Embryonic facial prominence (tissue), 1 donor: ENCODE measurements around the gene DVL3.
"Not testable (repeated sequence)": the region's sequence is repeated elsewhere in the genome, so short reads cannot be mapped to it uniquely, and the experiment has no call there.

Experiments used
- DNase-seq: peaks from one replicate; pipeline ENCODE4 v3.0.0-alpha.2; 2016; ENCODE audit errors: extremely low spot score

The DVL3 gene

DNA sequence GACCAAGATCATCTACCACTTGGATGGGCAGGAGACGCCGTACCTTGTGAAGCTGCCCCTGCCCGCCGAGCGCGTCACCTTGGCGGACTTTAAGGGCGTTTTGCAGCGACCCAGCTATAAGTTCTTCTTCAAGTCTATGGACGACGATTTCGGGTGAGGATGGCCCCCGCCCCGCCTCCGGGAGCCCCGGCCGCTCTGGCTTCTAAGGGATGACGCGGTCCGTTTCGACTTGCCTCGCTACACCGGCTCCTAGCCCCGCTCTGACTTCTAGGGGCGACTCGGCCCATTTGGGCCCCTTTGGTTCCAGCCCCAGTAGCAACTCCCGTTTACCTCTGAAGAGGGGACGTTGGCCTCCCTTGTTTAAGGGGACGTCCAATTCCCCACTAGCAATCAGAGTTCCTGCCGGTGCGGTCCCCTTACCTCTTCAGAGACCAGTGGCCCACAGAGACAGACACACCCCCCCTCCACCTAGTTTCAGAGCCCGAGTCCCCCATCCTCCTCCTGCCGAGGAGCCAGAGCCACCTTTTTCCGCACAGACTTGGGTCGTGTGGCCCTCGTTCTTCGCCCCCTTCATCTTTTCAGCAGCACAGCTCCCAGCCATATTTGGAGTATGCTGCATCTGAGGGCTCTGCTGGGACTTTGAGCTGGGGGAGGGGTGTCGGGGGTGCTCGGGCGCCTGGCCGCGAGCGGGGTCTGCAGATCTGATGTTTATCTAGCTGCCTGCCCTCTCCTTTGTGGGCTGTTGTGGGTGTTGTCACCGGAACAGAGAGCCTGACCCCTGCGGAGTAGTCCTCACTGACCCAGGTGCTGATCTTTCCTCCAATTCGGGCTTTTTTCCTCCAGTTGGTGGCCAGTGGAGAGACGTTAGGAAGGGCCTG lies 706 bp downstream of the DVL3 start:
- DNase-seq, result no peak

DNA sequence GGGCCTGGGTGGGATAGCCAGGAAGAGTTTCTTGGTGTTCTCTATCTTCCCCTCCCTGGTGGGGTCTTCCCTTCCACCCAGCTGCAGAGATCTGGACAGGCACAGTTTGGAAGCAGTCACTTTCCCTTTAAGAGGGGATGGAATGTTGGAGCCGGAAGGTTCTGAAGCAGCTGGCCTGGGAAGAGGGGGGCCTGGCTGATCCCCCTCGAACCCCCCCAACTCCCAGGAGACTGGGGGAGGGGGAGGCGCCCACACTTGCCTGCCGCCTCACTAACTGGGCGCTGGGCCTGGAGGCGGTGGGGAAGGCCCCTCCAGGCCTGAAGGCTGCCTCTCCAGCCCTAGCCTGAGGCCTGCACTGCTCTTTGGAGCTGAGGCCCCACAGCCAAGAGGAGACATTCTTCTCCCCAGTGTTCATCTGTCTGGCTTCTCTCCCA lies 1.4 kb downstream of the DVL3 start:
- no peak for DNase-seq

DNA sequence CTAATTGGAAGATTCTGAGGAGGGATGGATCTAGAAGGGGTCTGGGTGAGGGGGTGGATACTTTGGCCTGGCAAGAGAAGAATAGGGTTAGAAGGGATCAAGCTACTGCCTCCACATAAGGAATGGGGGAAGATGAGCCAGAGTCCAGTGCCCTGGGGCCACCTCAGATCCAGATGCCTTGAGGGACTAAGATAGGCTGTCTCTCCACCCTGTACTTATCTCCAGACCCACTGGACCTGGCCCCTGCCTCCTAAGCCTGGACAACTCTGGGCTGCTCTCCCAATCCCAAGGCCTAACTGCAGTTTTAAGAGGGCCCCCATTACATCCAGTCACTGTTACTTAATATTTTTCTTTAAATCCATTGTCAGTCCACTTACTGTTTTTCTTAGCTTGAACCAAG lies 2.0 kb downstream of the DVL3 start:
- DNase-seq, result no peak

DNA sequence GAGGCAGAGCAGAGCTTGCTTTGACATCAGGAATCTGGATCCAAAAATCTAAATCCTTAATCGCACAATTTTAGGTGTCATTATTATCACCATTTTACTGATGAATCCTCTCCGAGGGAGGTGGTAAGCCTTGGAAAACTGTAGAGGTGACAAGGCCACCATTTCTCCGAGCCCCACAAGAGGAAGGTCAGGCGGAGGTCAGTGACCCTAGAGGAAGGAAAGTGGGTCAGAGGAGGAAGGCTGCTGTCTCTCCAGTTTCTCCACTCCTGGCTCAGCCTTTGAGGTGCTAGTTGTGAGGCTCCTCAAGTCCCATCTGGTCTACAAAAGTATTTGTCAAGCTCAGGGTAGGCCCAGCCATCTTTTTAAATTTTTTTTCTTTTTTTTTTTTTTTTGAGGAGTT lies 3.2 kb downstream of the DVL3 start:
- no peak for DNase-seq

DNA sequence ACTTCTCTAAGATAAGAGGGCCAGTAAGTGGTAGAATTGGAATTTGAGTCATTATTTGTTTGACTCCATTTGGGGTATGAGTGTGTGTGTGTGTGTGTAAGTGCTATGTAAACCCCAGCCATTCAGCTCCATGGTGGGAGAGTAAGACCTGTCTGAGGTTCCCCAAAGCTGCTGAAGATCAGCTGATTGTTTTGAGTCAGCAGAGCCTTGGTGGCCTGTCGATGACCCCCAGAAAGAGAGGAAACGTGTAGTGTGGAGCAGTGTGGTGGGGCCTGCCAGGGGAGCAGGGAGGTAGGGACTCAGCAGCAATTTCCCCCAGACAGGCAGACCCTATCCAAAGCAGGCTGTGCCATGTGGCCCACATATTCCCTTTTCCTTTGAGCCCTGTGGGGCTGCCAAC lies 5.3 kb downstream of the DVL3 start:
- DNase-seq, result no peak

DNA sequence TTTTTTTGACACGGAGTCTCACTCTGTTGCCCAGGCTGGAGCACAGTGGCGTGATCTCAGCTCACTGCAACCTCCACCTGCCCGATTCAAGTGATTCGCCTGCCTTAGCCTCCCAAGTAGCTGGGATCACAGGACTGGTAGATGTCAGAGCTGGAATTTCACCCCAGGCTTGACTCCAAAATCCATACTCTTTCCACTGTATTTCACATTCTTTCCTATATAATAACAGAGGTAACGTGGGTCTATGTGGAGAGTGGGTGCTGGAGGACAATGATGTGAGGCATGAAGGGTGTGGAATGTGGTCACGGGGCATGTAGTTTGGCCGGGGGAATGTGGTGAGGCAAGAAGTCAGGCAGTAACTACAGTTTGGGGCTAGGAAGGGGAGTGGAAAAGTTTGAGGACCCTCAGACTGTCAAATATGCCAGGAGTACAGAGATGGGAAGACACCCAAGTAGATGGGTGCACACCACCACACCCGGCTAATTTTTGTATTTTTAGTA lies 7.4 kb downstream of the DVL3 start:
- DNase-seq, result not testable (repeated sequence)

DNA sequence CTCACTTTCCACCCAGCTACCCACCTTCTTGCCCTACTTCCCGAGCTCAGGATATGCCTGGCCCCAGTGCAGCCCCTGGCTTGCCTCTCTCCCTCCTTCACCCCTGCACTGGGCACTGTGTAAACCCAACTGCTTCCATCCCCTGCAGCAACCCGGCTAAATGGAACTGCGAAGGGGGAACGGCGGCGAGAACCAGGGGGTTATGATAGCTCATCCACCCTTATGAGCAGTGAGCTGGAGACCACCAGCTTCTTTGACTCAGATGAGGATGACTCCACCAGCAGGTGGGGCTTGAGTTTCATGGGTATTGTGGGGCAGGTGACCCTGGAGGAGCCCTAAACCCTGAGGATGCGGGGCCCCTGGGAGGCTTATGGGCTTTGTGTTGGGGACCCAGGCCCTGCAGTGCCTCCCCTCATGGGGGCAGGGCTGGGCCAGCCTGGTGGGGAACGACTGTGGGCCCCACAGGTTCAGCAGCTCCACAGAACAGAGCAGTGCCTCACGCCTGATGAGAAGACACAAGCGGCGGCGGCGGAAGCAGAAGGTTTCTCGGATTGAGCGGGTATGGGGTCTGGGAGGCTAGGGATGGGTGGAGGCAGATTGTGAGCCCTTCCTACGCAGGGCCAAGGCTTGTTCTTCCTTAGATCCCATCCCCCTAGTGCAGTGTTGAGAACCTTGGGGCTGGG lies 9.6 kb downstream of the DVL3 start:
- DNase-seq, result no peak

DNA sequence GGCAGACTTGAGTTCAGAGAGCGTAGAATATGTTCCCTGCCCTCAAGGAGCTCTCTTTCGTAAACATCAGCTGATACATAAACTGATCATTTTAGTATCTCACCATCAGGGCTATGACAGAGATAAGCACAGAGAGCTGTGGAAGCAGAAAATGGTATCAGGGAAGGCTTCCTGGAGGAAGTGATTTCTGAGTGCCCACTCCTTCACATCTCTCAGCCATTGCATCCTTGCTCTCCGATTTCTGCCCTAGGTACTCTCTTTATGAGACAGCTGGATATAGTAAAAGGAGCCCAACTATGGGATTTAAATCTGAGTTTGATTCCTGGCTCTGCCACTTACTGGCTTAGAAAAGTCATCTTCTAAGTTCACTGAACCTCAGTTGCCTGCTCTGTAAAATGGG lies 10.4 kb downstream of the DVL3 start:
- no peak for DNase-seq

DNA sequence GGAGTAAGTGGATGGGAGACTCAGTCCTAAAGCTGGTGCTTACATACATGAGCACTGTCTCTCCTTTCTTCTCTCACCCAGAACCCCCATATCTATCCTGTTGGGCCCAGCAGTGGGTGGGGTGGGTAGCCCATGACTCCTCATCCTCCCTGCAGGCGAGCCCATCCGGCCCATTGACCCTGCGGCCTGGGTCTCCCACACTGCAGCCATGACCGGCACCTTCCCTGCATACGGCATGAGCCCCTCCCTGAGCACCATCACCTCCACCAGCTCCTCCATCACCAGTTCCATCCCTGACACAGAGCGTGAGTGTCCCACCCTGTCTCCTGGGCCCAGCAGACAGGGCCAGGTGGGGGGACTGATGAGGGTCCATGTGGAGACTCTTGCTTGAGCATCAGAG lies 11.5 kb downstream of the DVL3 start:
- DNase-seq, result no peak

DNA sequence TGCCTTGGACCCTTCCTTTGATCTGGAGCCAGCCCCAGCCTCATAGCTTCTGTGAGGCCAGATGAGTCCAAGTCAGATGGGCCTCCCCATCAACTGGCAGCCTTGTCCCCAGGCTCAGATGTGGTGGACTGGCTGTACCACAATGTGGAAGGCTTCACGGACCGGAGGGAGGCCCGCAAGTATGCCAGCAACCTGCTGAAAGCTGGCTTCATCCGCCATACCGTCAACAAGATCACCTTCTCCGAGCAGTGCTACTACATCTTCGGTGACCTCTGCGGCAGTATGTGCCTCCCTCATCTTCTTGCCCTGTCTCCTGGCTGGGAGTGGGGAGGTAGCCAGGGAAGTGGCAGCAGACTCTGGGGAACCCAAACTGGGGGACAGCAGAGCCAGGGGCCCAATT lies 12.6 kb downstream of the DVL3 start:
- no peak for DNase-seq

DNA sequence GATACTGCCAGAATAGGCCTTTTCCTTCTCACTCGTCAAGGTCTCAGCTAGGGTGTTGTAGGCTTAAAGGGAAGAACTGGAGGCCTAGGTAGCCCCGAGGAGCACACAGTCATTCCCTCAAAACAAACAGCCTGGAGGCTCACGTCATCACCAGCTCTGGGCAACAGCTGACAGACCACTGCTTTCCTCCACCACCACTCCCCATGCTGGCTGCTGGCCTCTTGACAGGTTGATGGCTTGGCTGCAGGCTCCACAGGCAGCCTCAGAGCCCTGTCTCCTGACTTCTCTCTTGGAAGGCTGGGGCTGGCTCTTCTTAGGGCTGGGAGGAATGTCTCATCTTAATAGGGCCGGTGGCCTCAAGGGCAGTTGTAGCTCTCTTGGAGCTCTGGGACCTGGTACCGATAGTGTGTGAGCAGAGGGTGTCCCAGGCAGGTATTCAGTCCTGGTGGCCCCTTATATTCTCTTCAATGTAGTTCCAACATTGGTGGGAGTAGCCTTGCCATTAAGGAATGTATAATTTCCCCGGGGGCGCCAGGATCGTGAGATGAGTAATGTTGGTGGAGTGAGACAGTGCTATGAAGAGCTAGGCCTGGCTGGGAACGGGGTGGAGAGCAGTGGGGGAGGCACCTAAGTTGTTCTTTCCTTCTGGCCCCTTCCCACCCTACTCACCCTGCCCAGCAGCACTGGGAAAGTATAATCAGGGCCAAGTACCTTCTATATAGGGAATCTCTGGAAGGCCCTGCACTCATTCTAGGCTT lies 13.4 kb downstream of the DVL3 start:
- no peak for DNase-seq

DNA sequence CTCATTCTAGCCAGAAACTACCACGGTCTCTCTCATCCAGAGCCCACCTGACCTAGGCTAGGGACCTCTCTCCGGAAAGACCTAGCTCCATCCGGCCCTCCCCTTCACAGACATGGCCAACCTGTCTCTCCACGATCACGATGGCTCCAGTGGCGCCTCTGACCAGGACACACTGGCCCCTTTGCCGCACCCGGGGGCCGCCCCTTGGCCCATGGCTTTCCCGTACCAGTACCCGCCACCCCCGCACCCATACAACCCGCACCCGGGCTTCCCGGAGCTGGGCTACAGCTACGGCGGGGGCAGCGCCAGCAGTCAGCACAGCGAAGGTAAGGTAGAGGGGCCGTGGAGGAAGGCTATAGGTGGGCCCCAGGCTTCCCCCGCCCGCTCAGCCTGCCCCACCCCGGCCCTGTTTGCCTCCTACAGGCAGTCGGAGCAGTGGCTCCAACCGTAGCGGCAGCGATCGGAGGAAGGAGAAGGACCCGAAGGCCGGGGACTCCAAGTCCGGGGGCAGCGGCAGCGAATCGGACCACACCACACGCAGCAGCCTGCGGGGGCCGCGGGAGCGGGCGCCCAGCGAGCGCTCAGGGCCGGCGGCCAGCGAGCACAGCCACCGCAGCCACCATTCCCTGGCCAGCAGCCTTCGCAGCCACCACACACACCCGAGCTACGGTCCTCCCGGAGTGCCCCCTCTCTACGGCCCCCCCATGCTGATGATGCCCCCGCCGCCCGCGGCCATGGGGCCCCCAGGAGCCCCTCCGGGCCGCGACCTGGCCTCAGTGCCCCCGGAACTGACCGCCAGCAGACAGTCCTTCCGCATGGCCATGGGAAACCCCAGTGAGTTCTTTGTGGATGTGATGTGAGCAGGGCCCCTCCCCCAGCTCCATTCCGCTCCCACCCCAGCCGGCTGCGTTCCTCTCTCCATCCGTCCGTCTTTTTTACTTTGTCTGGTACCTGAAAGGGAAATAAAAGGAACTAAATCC lies 15.0 kb downstream of the DVL3 start:
- no peak for DNase-seq

DNA sequence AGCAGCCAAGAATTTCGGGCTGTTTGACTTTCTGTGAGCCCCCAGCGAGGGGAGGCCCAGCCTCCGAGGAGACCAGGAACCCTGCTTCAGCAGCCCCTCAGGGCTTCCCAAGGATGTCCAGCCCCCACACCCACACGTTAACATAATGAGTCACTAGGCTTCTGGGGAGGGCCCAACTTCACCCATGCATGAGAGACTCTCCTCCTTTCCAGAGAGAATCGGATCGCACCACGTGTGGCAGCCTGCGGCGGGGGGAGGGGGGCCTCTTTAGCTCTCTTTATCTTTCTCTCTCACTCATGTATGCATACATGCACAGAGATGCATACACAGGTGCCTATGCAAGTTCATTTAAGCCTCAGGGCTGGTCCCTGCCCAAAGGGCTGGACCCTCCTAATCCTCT lies 16.4 kb downstream of the DVL3 start:
- no peak for DNase-seq

DNA sequence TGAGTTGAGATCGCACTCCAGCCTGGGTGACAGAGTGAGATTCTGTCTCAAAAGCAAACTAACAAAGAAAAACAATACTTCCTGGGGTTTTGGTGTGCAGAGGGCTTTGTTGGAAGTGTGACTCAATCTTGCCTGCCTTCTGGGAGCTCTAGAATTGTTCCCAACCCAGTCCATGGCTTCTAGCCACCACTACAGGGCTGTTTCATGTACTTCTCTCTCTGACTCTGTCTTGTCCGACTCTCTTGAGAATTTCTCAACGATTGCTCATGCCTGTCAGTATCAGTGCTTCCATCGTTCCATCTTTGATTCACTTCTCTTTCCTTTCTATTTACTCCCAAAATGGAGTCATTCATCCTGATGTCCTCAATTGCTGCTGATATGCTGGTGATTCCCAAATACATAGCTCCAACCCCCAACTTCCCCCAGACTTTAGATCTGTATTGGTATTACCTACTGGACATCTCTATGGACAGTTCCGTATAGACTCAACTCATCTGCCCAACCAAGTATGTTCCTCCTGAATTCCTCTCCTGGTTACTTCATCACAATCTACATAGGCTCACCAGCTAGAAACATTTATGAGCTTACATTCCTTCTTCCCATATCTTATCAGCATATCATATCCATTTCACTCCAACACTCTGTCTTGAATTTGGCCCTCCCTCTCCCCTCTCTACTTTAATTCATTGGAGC lies 17.6 kb downstream of the DVL3 start:
- DNase-seq, result no peak

DNA sequence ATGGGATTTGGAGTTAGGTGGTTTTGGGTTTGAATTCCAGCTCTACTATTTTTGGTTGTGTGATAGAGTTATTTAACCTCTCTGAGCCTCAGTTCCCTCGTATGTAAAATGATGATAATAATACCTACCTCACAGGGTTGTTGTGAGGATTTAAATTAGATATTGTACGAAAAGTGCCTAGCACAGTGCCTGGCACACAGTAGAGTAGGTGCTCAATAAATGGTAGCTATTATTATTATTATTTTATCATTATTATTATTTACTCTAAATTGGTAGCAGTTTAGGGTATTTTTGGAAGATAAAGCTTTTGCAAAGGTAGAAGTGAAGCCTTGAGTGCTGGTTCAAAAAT lies 18.2 kb downstream of the DVL3 start:
- DNase-seq, result no peak

DNA sequence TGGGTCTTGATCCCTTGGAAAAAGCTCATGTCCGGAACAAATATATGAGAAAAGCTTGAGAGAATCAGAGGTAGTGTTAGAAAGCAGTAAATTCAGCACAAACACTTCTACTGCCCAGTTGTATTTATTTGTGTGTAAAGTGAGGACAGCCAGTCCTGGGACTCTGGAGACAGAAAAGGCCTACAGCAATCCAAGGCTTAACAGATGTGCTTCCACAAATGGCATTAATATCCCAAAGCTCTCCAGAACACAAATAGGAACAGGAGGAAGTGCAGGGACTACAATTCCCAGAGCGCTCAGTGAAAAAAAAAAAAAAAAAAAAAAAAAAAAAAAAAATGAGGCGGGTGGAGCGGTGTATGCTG lies 19.1 kb downstream of the DVL3 start:
- DNase-seq, result no peak

DNA sequence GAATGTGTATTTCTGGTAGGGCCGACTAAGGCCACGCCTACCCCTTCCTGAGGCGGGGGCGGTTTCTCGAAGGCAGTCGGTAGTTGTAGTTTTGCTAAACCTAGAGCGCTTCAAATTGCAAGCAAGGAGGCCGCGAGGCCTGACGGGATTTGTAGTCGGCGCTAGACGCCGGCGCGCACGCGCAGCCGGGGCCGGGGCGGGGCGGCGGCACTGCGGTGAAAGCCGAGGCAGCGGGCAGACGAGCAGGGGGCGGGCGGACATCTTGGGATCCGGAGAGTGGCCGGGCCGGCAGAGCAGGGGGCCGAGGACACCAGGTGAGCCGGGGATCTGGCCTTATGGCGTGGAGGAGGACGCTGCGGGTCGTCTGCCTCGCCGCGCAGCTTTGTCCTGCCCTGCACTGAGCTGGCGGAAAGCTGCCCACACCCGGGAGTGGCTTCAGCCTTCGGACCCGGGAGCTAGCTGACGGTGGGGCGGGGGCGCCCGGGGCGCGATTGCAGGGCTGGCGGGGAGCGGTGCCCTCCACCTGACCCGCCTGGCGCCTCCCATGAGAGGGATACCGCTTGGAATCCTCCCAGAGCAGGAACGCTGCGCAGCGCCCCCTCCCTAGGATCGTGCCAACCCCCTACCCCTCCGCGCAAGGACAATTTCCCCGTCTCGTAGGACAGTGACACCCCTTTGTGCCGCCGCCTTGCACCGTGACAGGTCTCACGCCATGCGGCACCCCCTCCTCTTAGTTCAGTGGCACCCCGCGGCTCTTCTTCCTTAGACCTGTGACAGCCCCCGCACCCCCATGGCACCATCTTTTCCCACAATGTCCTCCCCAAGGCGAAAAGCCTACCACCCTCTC lies 19.7 kb downstream of the DVL3 start, which contains the start of gene AP2M1:
AP2M1 (plus strand) TSS at position 210 of the 847 bp plus-strand sequence. CDS start 2,139 bp downstream, outside the sequence.
- peak; percentile 99 for DNase-seq

DNA sequence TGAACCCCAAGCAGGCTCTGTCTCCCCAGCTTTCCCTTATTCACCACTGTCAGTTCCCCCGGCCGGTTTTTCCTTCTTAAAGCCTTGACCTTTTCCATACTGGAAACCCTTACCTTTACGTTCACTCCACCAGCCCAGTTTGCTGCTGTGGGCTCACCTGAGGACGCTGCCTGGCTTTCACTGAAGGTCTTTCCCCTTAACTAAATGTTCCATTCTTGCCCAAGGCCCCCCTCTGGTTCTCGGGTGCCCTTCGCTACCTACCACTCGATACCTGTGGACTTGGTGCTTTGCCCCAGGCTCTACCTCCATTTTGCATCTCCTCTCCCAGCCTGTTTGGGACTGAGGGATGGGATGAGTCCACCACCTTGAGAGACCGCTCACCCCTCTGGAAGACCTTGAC lies 20.3 kb downstream of the DVL3 start:
- DNase-seq, result no peak

DNA sequence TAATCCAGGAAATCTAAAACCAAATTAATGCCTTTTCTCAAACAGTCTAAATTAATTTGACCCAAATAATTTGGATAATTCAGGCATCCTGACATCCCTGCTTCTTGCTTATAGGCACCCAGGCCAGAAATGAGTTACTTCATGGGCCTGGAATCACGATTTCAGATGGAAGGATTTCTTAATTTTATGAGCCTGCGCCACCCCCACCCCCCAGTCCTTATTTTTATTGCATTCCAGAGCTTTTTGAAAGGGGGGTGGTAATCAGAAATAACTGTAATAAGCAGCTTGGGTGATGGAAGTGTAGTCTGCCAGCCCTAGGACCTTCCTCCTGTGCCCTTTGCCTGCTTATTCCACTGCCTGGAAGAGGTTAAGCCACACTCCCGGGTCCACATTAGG lies 20.8 kb downstream of the DVL3 start:
- no peak for DNase-seq
